Gastrocnemius medialis (tissue), 4 donors: ENCODE data around the gene NFU1. TPM values are rescaled to one million over a fixed set of nuclear protein-coding genes. Genes with fewer than 3 reads are reported as not detected.

Source experiments
- ATAC-seq, 2 donors: fragments of 150-250 bp; one replicate each; pipeline ENCODE4 v1.9.1; 2016
- DNase-seq, 2 donors: peaks; one replicate each; pipeline ENCODE4 v3.0.0-alpha.2; 2019
- H3K27ac ChIP-seq, 4 donors: fragments of 200-600 bp; sonication (generic); 1 replicate in 1 of 4; 2 replicates in 3 of 4; pipeline ENCODE4 v1.5.1; 2016 to 2018; ENCODE audit warnings: mild to moderate bottlenecking in 2 of 4, moderate library complexity in 1 of 4
- H3K27me3 ChIP-seq, 3 donors: fragments of 200-600 bp; sonication (generic) in 2 of 3; 1 replicate in 1 of 3; 2 replicates in 2 of 3; pipeline versions ENCODE4 v1.5.1 to v1.6.0; 2016 to 2019; ENCODE audit warnings: mild to moderate bottlenecking in 1 of 3, moderate library complexity in 1 of 3
- H3K36me3 ChIP-seq, 2 donors: fragments of 200-600 bp; sonication (generic) in 1 of 2; one replicate each; pipeline ENCODE4 v1.5.1; 2017 to 2018
- H3K4me1 ChIP-seq, 2 donors: fragments of 200-600 bp; sonication (generic) in 1 of 2; one replicate each; pipeline ENCODE4 v1.5.1; 2016 to 2017; ENCODE audit warnings: mild to moderate bottlenecking in 2 of 2
- H3K4me3 ChIP-seq, 4 donors: fragments of 200-600 bp; sonication (generic) in 3 of 4; 1 replicate in 1 of 4; 2 replicates in 3 of 4; pipeline ENCODE4 v1.5.1; 2016 to 2019; ENCODE audit warnings: mild to moderate bottlenecking in 2 of 4
- H3K9me3 ChIP-seq, 3 donors: fragments of 200-600 bp; sonication (generic) in 2 of 3; 1 replicate in 1 of 3; 2 replicates in 2 of 3; pipeline ENCODE4 v1.5.1; 2016 to 2019
- CTCF ChIP-seq, 5 experiments: fragments of 450-650 bp in 3 of 5; fragments of 200-600 bp in 2 of 5; sonication (generic) in 2 of 5; IDR thresholded peaks in 4 of 5; conservative IDR thresholded peaks in 1 of 5; 1 replicate in 4 of 5; 2 replicates in 1 of 5; pipeline ENCODE4 v1.5.1; 2016 to 2019; ENCODE audit warnings: antibody characterized with exemption in 5 of 5, mild to moderate bottlenecking in 3 of 5, moderate library complexity in 3 of 5
- POLR2A ChIP-seq, 2 donors: fragments of 450-650 bp; IDR thresholded peaks; one replicate each; pipeline ENCODE4 v1.6.1; 2017; ENCODE audit warnings: antibody characterized with exemption in 2 of 2, mild to moderate bottlenecking in 2 of 2, moderate library complexity in 2 of 2
- in situ Hi-C, 4 donors: fragments of 200-750 bp; cut with MboI; loops; one replicate each; pipeline versions ENCODE4 v1.15.0 to v1.8.0; 2017; ENCODE audit warnings: low sequenced_read_pairs in 4 of 4
- intact Hi-C: fragments of 100-400 bp; cut with DNase I; formaldehyde crosslinking; loops from one replicate; pipeline ENCODE4 v1.15.1; 2023; ENCODE audit warnings: low total_unique reads
- total RNA-seq, 4 donors: library from RNA; depleted of rRNA; stranded (reverse); fragments of >200 nt; gene quantifications; one replicate each; pipeline versions ENCODE4 v1.1.0 to v1.2.3, GENCODE V29; 2016

Gene NFU1
- 10 to 100 TPM; 41.4 to 73.1 (median 68.1) TPM for total RNA-seq

- H3K27ac ChIP-seq, result peak within 1 kb of the TSS; percentile 91 to 97 (median 96)
- in situ Hi-C loops (no loop called here), intact Hi-C loops (loop anchor here (1.0 to 2.0 kb wide), 2 partner anchors 50 to 206 kb away; partner anchors contain the start of genes AAK1 and GFPT1)
- peaks cover 0 to 14% of the 10 kb centered on the region in 2 donors for H3K4me1 ChIP-seq
- peak; percentile 85 to 89 for ATAC-seq
- H3K27me3 ChIP-seq, result no peaks in the 10 kb centered on the region
- H3K4me3 ChIP-seq, result peak within 1 kb of the TSS; percentile 67 to 95 (median 88)
- DNase-seq, result peak; percentile 86 to 93
- H3K9me3 ChIP-seq, result no peaks in the 10 kb centered on the region
- no peaks in the 10 kb centered on the region for H3K36me3 ChIP-seq
- peak; percentile 78 to 81 (median 80) for TF ChIP-seq CTCF (IDR thresholded peaks at IDR 0.05 in 4 of 5, conservative IDR thresholded peaks at IDR 0.05 in 1 of 5)
- TF ChIP-seq POLR2A (IDR thresholded peaks at IDR 0.05), result peak; percentile 63 to 84
These were observed at the start of gene NFU1 for GRCh38 chr2:69436938-69437750. NFU1 (minus strand) TSS chr2:69437435; CDS start chr2:69437422, 13 bp downstream.

GRCh38 chr2:69483696-69484095 is 46.5 kb upstream of the NFU1 start:
- Histone ChIP-seq H3K4me1 (no peaks in the 10 kb centered on the region), H3K4me3 (no peak overlapping the region), H3K36me3 (peaks cover 0 to 33% of the 10 kb centered on the region in 2 donors), H3K27ac (no peak overlapping the region), H3K9me3 (no peaks in the 10 kb centered on the region), H3K27me3 (no peaks in the 10 kb centered on the region)
- intact Hi-C loops (no loop called here), in situ Hi-C loops (no loop called here)
- no peak for DNase-seq
- TF ChIP-seq CTCF (IDR thresholded peaks at IDR 0.05 in 4 of 5, conservative IDR thresholded peaks at IDR 0.05 in 1 of 5), result no peak
- no peak for TF ChIP-seq POLR2A (IDR thresholded peaks at IDR 0.05)
- no peak for ATAC-seq

GRCh38 chr2:69483024-69483423 is 45.8 kb upstream of the NFU1 start:
- no peak for TF ChIP-seq POLR2A (IDR thresholded peaks at IDR 0.05)
- TF ChIP-seq CTCF (IDR thresholded peaks at IDR 0.05 in 4 of 5, conservative IDR thresholded peaks at IDR 0.05 in 1 of 5), result no peak
- intact Hi-C loops, result no loop called here
- no peaks in the 10 kb centered on the region for H3K27me3 ChIP-seq
- peaks cover 0 to 37% of the 10 kb centered on the region in 2 donors for H3K36me3 ChIP-seq
- no peaks in the 10 kb centered on the region for H3K9me3 ChIP-seq
- no peak for ATAC-seq
- DNase-seq, result no peak
- H3K27ac ChIP-seq, result no peak overlapping the region
- H3K4me1 ChIP-seq, result no peaks in the 10 kb centered on the region
- in situ Hi-C loops, result no loop called here
- no peak overlapping the region for H3K4me3 ChIP-seq

- TF ChIP-seq POLR2A (IDR thresholded peaks at IDR 0.05) (no peak), CTCF (IDR thresholded peaks at IDR 0.05 in 4 of 5, conservative IDR thresholded peaks at IDR 0.05 in 1 of 5) (no peak)
- no peak overlapping the region for H3K4me3 ChIP-seq
- H3K9me3 ChIP-seq, result no peaks in the 10 kb centered on the region
- intact Hi-C loops, result no loop called here
- H3K27me3 ChIP-seq, result no peaks in the 10 kb centered on the region
- in situ Hi-C loops, result no loop called here
- no peak overlapping the region for H3K27ac ChIP-seq
- no peaks in the 10 kb centered on the region for H3K4me1 ChIP-seq
- DNase-seq (no peak), ATAC-seq (no peak)
- H3K36me3 ChIP-seq, result peaks cover 0 to 41% of the 10 kb centered on the region in 2 donors
These were observed 45.2 kb upstream of the NFU1 start for GRCh38 chr2:69482471-69482870.
